GM12873 (cell line): ENCODE data around the gene GABARAP.

Experiments used
- CTCF ChIP-seq: IDR thresholded peaks from 2 replicates; pipeline ENCODE4 v1.5.1; 2012; ENCODE audit warnings: low read depth, mild to moderate bottlenecking, moderate library complexity, low read length, control low read depth; ENCODE audit not compliant: insufficient read depth; ENCODE audit errors: missing control alignments

GABARAP gene

GRCh38 chr17:7241783-7242716 lies at the start of gene GABARAP:
Gene GABARAP (minus strand): TSS chr17:7242449. CDS start chr17:7242330, 119 bp downstream.
- TF ChIP-seq CTCF, result no peak

- no peak for TF ChIP-seq CTCF
Measured at GRCh38 chr17:7290685-7291084, 48.4 kb upstream of the GABARAP start.

GRCh38 chr17:7290166-7290565 lies 47.9 kb upstream of the GABARAP start:
- TF ChIP-seq CTCF, result no peak

GRCh38 chr17:7289256-7290032 lies 47.2 kb upstream of the GABARAP start:
- no peak for TF ChIP-seq CTCF

GRCh38 chr17:7285679-7286078 lies 43.4 kb upstream of the GABARAP start:
- no peak for TF ChIP-seq CTCF

GRCh38 chr17:7284911-7285310 lies 42.7 kb upstream of the GABARAP start:
- no peak for TF ChIP-seq CTCF

- TF ChIP-seq CTCF, result no peak
Measured at GRCh38 chr17:7283471-7284216, 41.4 kb upstream of the GABARAP start.
